ENCODE results near the gene NFE2L3. TPM values are rescaled to one million over a fixed set of nuclear protein-coding genes. Genes with fewer than 3 reads are reported as not detected.

Gene NFE2L3
- total and polyA plus RNA-seq, 9 of the 15 experiments (the other 6 are each of a cell fraction or from before 2014, with no cell fraction given): 2.9 to 16.9 (median 12.4) TPM

DNA sequence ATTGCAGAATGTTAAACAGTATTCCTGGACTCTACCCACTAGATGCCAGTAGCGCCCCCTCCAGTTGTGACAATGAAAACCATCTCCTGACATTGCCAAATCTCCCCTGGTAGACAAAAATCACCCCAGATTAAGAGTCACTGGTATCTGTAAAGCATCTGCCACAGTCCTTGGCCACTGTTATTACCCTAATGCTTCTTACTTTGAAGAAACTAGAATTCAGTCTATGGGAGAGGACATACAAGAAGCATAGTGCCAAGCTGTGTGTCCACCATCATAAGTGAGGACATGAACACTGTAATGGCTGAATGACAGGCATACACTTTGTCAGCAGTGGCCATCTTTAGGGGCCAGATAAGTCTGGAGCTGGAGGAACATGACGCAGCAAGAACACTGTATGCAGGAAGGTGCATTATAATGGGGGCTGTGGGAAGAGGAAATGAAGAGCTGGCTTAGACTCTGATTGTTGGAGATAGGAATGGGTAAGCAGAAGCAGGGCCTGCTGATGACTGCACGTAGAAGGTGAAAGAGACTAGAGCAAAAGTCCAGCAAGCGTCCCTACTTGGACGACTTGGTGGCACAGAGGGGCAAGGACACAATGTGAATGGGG lies 82.0 kb downstream of the NFE2L3 start (continued):
- TF ChIP-seq HLTF (IDR thresholded peaks at IDR 0.05) (peak; percentile 86; the same call in 1 of the 2 replicates), SMAD3 (CRISPR knock-in tag; conservative IDR thresholded peaks at IDR 0.05) (peak; percentile 82; the same call in 1 of the 2 replicates), TAF7 (tag; IDR thresholded peaks at IDR 0.05) (peak; percentile 61; the same call in 1 of the 2 replicates), SOX6 (IDR thresholded peaks at IDR 0.05) (peak; percentile 57; the same call in 1 of the 2 replicates), EP300 (IDR thresholded peaks at IDR 0.05; ENCODE audit: low read length) (peak; percentile 77), ARID1B (IDR thresholded peaks at IDR 0.05) (peak; percentile 90), SMARCE1 (IDR thresholded peaks at IDR 0.05) (peak; percentile 87), FOXA3 (CRISPR knock-in tag; conservative IDR thresholded peaks at IDR 0.05 in 1 of 2, IDR thresholded peaks at IDR 0.05 in 1 of 2) (no peak), RAD51 (IDR thresholded peaks at IDR 0.05; ENCODE audit: borderline replicate concordance, low read depth) (no peak), RFX7 (CRISPR knock-in tag; IDR thresholded peaks at IDR 0.05) (no peak), SMARCA5 (IDR thresholded peaks at IDR 0.05) (peak; percentile 69), KLF6 (CRISPR knock-in tag; IDR thresholded peaks at IDR 0.05; ENCODE audit: borderline replicate concordance) (peak; percentile 88; the same call in 1 of the 2 replicates), MIER1 (IDR thresholded peaks at IDR 0.05; ENCODE audit: low read depth) (no peak), BACH1 (tag; IDR thresholded peaks at IDR 0.05) (peak; percentile 92), EHMT2 (IDR thresholded peaks at IDR 0.05) (peak; percentile 89), TCFL5 (CRISPR knock-in tag; conservative IDR thresholded peaks at IDR 0.05) (peak; percentile 76; the same call in 1 of the 2 replicates), NFE2 (IDR thresholded peaks at IDR 0.05; ENCODE audit: low read depth) (peak; percentile 99), MEF2D (tag; conservative IDR thresholded peaks at IDR 0.05; ENCODE audit: low read depth) (peak; percentile 82; the same call in 1 of the 2 replicates), BCL6 (CRISPR knock-in tag; IDR thresholded peaks at IDR 0.05) (peak; percentile 76; the same call in 1 of the 2 replicates), CC2D1A (IDR thresholded peaks at IDR 0.05) (peak; percentile 59; the same call in 1 of the 2 replicates), GABPB2 (CRISPR knock-in tag; conservative IDR thresholded peaks at IDR 0.05) (no peak), ZNF140 (CRISPR knock-in tag; IDR thresholded peaks at IDR 0.05) (no peak)
- TF ChIP-seq, protein P1, sequence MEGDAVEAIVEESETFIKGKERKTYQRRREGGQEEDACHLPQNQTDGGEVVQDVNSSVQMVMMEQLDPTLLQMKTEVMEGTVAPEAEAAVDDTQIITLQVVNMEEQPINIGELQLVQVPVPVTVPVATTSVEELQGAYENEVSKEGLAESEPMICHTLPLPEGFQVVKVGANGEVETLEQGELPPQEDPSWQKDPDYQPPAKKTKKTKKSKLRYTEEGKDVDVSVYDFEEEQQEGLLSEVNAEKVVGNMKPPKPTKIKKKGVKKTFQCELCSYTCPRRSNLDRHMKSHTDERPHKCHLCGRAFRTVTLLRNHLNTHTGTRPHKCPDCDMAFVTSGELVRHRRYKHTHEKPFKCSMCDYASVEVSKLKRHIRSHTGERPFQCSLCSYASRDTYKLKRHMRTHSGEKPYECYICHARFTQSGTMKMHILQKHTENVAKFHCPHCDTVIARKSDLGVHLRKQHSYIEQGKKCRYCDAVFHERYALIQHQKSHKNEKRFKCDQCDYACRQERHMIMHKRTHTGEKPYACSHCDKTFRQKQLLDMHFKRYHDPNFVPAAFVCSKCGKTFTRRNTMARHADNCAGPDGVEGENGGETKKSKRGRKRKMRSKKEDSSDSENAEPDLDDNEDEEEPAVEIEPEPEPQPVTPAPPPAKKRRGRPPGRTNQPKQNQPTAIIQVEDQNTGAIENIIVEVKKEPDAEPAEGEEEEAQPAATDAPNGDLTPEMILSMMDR (IDR thresholded peaks at IDR 0.05 in 2 of 3, conservative IDR thresholded peaks at IDR 0.05 in 1 of 3; ENCODE audit: insufficient read depth in 2 of 3, low read depth in 1 of 3, low read length in 3 of 3): peak; percentile 20 to 57 (median 41); a peak in 3 of 6 replicates
- TF ChIP-seq, protein P2, sequence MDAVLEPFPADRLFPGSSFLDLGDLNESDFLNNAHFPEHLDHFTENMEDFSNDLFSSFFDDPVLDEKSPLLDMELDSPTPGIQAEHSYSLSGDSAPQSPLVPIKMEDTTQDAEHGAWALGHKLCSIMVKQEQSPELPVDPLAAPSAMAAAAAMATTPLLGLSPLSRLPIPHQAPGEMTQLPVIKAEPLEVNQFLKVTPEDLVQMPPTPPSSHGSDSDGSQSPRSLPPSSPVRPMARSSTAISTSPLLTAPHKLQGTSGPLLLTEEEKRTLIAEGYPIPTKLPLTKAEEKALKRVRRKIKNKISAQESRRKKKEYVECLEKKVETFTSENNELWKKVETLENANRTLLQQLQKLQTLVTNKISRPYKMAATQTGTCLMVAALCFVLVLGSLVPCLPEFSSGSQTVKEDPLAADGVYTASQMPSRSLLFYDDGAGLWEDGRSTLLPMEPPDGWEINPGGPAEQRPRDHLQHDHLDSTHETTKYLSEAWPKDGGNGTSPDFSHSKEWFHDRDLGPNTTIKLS (IDR thresholded peaks at IDR 0.05; ENCODE audit: borderline replicate concordance, low read depth): peak; percentile 32; the same call in 1 of the 2 replicates
- TF ChIP-seq, protein P3, sequence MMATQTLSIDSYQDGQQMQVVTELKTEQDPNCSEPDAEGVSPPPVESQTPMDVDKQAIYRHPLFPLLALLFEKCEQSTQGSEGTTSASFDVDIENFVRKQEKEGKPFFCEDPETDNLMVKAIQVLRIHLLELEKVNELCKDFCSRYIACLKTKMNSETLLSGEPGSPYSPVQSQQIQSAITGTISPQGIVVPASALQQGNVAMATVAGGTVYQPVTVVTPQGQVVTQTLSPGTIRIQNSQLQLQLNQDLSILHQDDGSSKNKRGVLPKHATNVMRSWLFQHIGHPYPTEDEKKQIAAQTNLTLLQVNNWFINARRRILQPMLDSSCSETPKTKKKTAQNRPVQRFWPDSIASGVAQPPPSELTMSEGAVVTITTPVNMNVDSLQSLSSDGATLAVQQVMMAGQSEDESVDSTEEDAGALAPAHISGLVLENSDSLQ (IDR thresholded peaks at IDR 0.05): peak; percentile 96
- TF ChIP-seq, protein P4, sequence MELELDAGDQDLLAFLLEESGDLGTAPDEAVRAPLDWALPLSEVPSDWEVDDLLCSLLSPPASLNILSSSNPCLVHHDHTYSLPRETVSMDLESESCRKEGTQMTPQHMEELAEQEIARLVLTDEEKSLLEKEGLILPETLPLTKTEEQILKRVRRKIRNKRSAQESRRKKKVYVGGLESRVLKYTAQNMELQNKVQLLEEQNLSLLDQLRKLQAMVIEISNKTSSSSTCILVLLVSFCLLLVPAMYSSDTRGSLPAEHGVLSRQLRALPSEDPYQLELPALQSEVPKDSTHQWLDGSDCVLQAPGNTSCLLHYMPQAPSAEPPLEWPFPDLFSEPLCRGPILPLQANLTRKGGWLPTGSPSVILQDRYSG (tag; conservative IDR thresholded peaks at IDR 0.05; ENCODE audit: low read depth): peak; percentile 93
